Thyroid gland (tissue), 4 donors: ENCODE results near the gene TMEM164. TPM values are rescaled to one million over a fixed set of nuclear protein-coding genes. Genes with fewer than 3 reads are reported as not detected.

Source experiments
- DNase-seq, 2 donors: peaks; one replicate each; pipeline ENCODE4 v3.0.0-alpha.2; 2019
- H3K27ac ChIP-seq, 3 donors: fragments of 200-600 bp; sonication (generic); 1 replicate in 2 of 3; 2 replicates in 1 of 3; pipeline ENCODE4 v1.5.1; 2016 to 2019; ENCODE audit warnings: mild to moderate bottlenecking in 1 of 3, moderate library complexity in 1 of 3
- H3K27me3 ChIP-seq: fragments of 200-600 bp; sonication (generic); one replicate; pipeline ENCODE4 v1.5.1; 2019
- H3K36me3 ChIP-seq, 2 donors: fragments of 200-600 bp; sonication (generic); one replicate each; pipeline ENCODE4 v1.5.1; 2016 to 2019
- H3K4me1 ChIP-seq, 2 donors: fragments of 200-600 bp; sonication (generic); one replicate each; pipeline ENCODE4 v1.5.1; 2017 to 2019
- H3K4me3 ChIP-seq, 3 donors: fragments of 200-600 bp; sonication (generic); replicated peaks in 1 of 3; 1 replicate in 2 of 3; 2 replicates in 1 of 3; pipeline ENCODE4 v1.5.1; 2016; ENCODE audit warnings: mild to moderate bottlenecking in 1 of 3
- H3K9me3 ChIP-seq: fragments of 200-600 bp; sonication (generic); one replicate; pipeline ENCODE4 v1.5.1; 2017
- CTCF ChIP-seq, 6 experiments: fragments of 200-600 bp in 3 of 6; fragments of 450-650 bp in 3 of 6; sonication (generic) in 3 of 6; IDR thresholded peaks; one replicate each; pipeline ENCODE4 v1.5.1; 2016 to 2019; ENCODE audit warnings: antibody characterized with exemption in 6 of 6, mild to moderate bottlenecking in 2 of 6, inconsistent platforms in 1 of 6, moderate library complexity in 1 of 6
- POLR2A ChIP-seq, 2 donors: fragments of 450-650 bp; IDR thresholded peaks; one replicate each; pipeline ENCODE4 v1.6.1; 2017; ENCODE audit warnings: antibody characterized with exemption in 2 of 2, mild to moderate bottlenecking in 2 of 2, moderate library complexity in 1 of 2
- WGBS, 2 donors: methylation state at CpG; one replicate each; pipeline ENCODE4 v1.1.5; 2017; 5-methylcytosine and 5-hydroxymethylcytosine counted together
- intact Hi-C: fragments of 100-400 bp; cut with DNase I; formaldehyde crosslinking; loops from one replicate; pipeline ENCODE4 v1.15.1; 2023
- total RNA-seq, 4 donors: library from RNA; depleted of rRNA; stranded (reverse); fragments of >200 nt; gene quantifications; one replicate each; pipeline ENCODE4 v1.2.3, GENCODE V29; 2016

TMEM164 gene
- total RNA-seq, 4 donors from 2014 or later, result 28.8 to 40.0 (median 33.8) TPM

- intact Hi-C loops, result no loop called here
- Histone ChIP-seq H3K9me3 (no peaks in the 10 kb centered on the region), H3K4me1 (no peaks in the 10 kb centered on the region), H3K27ac (no peak overlapping the region), H3K36me3 (no peaks in the 10 kb centered on the region), H3K27me3 (no peaks in the 10 kb centered on the region), H3K4me3 (no peak overlapping the region)
- 93 to 94% methylated on average over 2 of the region's 2 CpGs for WGBS, 2 donors
- no peak for DNase-seq
- TF ChIP-seq CTCF (IDR thresholded peaks at IDR 0.05) (no peak), POLR2A (IDR thresholded peaks at IDR 0.05) (no peak)
Measured at GRCh38 chrX:110181459-110182137, 178.7 kb downstream of the TMEM164 start.

DNA sequence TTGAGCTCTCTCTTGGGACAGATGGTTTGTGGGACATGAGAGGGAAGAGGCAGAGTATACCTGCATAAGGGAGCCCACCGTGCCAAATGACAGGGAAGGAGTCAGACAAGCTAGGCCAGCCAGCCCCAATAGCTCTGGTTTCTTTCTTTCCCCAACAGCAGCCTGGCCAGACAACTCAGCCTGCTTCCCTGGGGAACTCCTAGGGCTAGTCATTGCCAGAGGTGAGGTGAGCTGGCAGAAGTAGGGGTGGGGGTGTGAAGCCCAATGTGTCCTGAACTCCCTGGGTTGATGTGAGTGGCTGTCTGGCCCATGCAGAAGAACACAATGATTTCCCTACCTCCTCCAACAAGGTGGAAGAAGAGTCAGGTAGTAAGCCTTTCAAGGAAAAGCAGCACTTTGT, 179.4 kb downstream of the TMEM164 start:
- 100% methylated on average over 1 of the region's 1 CpG; no CpG with 5 or more reads in 1 of the 2 donors for WGBS, 2 donors
- no peak for TF ChIP-seq POLR2A (IDR thresholded peaks at IDR 0.05)
- TF ChIP-seq CTCF (IDR thresholded peaks at IDR 0.05), result no peak
- Histone ChIP-seq H3K27ac (no peak overlapping the region), H3K4me3 (no peak overlapping the region), H3K9me3 (no peaks in the 10 kb centered on the region), H3K4me1 (no peaks in the 10 kb centered on the region), H3K27me3 (no peaks in the 10 kb centered on the region), H3K36me3 (no peaks in the 10 kb centered on the region)
- DNase-seq, result no peak
- intact Hi-C loops, result no loop called here

DNA sequence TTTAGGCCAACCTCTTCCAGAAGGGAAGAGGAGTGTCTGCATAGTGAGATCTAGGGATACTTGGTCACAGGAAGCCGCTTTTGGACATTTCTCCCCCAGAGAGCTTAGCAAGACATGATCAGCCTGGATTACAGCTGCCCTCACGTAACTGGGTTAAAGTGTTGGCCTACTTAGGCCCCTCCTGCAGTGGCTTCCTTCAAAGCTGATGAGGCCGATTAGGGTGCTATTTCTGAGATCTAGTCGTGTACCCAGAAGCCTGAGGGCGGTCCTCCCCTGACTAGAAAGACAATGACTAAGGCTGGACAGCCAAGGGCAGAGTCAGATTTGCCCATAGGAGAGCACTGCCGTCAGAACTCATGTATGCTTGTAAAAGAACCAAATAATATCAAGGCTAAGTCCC, 180.0 kb downstream of the TMEM164 start:
- Histone ChIP-seq H3K4me3 (no peak overlapping the region), H3K36me3 (no peaks in the 10 kb centered on the region), H3K27me3 (no peaks in the 10 kb centered on the region), H3K9me3 (no peaks in the 10 kb centered on the region), H3K27ac (no peak overlapping the region), H3K4me1 (no peaks in the 10 kb centered on the region)
- DNase-seq, result no peak
- intact Hi-C loops, result no loop called here
- 86 to 100% methylated on average over 1 to 4 of the region's 6 CpGs for WGBS, 2 donors
- TF ChIP-seq CTCF (IDR thresholded peaks at IDR 0.05), result no peak
- TF ChIP-seq POLR2A (IDR thresholded peaks at IDR 0.05), result no peak

DNA sequence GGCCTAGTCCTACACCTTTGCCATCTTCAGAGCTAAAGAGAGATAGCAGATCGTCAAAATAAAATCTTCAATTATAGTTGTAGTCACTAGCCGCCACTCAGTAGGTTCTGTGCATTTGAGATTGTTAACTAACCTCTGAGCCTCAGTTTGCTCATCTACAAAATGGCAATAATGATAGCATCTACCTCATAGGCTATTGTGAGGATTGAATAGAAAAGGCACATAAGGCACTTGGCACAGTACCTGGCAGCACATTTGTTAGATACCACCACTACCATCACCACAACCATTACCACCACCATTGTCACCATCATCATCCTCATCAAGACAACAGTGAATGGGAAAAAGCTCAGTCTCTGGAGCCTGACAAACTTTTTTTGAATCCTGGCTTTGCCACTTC, 180.4 kb downstream of the TMEM164 start:
- intact Hi-C loops, result no loop called here
- Histone ChIP-seq H3K4me1 (no peaks in the 10 kb centered on the region), H3K36me3 (no peaks in the 10 kb centered on the region), H3K9me3 (no peaks in the 10 kb centered on the region), H3K4me3 (no peak overlapping the region), H3K27me3 (no peaks in the 10 kb centered on the region), H3K27ac (no peak overlapping the region)
- no peak for DNase-seq
- TF ChIP-seq POLR2A (IDR thresholded peaks at IDR 0.05), result no peak
- no peak for TF ChIP-seq CTCF (IDR thresholded peaks at IDR 0.05)
- WGBS, 2 donors, result 94 to 100% methylated on average over 2 of the region's 2 CpGs

GRCh38 chrX:110188701-110189558, 186.0 kb downstream of the TMEM164 start:
- no peak for DNase-seq
- H3K4me1 ChIP-seq, result no peaks in the 10 kb centered on the region
- WGBS, 2 donors, result 77 to 90% methylated on average over 3 to 4 of the region's 4 CpGs
- H3K27me3 ChIP-seq, result no peaks in the 10 kb centered on the region
- TF ChIP-seq POLR2A (IDR thresholded peaks at IDR 0.05), result no peak
- no peak overlapping the region for H3K27ac ChIP-seq
- H3K36me3 ChIP-seq, result no peaks in the 10 kb centered on the region
- H3K4me3 ChIP-seq, result no peak overlapping the region
- intact Hi-C loops, result no loop called here
- no peaks in the 10 kb centered on the region for H3K9me3 ChIP-seq
